K562 treated with DMSO at 1 percent for 12 hours (cell line): Measurements from ENCODE around the gene C10orf105. TPM values are rescaled to one million over a fixed set of nuclear protein-coding genes. Genes with fewer than 3 reads are reported as not detected.

Source experiments
- total RNA-seq: library from RNA; unstranded; fragments of 300-600 nt; gene quantifications from 2 replicates; pipeline ENCODE4 v1.2.3, GENCODE V29; 2022; ENCODE audit not compliant: insufficient read depth

Gene C10orf105, protein sequence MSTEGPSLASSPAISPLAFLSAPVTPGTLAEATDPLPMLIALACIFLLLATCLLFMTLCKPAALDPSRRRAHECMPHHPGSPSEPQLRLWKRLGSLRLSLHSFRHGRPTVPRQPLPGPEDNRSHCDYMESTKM
- 0.12 TPM in 1 of 2 replicates, not detected in the other for total RNA-seq

DNA sequence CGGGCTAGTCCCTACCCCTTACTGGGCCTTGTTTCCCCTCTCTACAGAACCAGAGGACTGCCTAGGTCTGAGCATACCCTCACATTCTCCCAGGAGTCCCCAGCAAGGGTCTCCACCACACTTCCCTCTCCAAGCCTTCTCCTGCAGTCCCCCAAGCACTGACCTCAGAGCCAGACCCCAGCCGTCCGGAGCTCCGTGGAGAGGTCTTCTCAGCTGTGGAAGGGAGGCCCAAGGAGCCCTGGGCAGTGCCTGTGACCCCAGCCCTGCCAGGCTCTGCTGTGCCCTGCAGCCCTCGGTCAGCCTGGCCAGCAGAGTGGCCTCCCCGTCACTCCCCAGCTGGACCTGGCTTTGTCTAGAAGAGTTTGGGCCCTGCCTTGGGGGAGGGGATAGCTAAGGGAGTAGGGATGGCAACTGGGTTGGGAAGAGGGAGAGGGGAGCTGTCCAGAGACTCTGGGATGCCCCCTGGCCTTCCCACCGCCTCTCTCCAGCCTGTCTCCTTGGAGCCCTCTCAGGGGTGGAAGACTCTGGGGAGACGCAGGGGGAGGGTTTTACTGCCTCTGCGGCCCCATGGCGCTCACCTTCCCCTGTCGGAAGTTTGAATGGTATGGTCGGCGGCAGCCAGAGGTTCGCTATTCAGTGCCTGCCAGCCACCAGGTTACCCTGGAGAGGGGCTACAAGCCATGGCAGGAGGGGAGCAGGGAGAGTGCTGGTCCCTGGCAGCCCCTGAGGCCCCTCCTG lies at the start of gene C10orf105:
TSS of gene C10orf105 (minus strand) at position 315 of the 738 bp plus-strand sequence. CDS start 3,441 bp downstream, outside the sequence.

Other genes starting within 250 kb of the C10orf105 start
- gene VSIR, start 53.7 kb upstream of the C10orf105 start, total RNA-seq: 37.4 and 48.8 TPM in 2 replicates
- 1,084 and 1,575 TPM in 2 replicates for gene PSAP, start 131.5 kb upstream of the C10orf105 start, total RNA-seq
- 0.17 and 0.39 TPM in 2 replicates for gene CHST3, start 244.6 kb upstream of the C10orf105 start, total RNA-seq